NT2/D1 (cell line): ENCODE results near the gene TLNRD1.

Source experiments
- DNase-seq: peaks from one replicate; pipeline ENCODE4 v3.0.0-alpha.2; 2011; ENCODE audit warnings: low read depth, low spot score
- H3K27me3 ChIP-seq: 2 replicates; pipeline ENCODE4 v1.6.0; 2011; ENCODE audit warnings: mild to moderate bottlenecking; ENCODE audit not compliant: insufficient read length, insufficient read depth
- H3K36me3 ChIP-seq: 2 replicates; pipeline ENCODE4 v1.6.1; 2011; ENCODE audit warnings: mild to moderate bottlenecking, low read length, mixed read lengths; ENCODE audit not compliant: insufficient read depth, insufficient read length
- H3K4me1 ChIP-seq: 2 replicates; pipeline ENCODE4 v1.5.1; 2011; ENCODE audit not compliant: insufficient read depth, insufficient read length
- H3K4me3 ChIP-seq: 2 replicates; pipeline ENCODE4 v1.5.1; 2011; ENCODE audit warnings: low read depth; ENCODE audit not compliant: insufficient read length
- H3K9ac ChIP-seq: 2 replicates; pipeline ENCODE4 v1.6.0; 2011; ENCODE audit warnings: low read depth; ENCODE audit not compliant: insufficient read length
- H3K9me3 ChIP-seq: 2 replicates; pipeline ENCODE4 v1.5.1; 2011; ENCODE audit warnings: mild to moderate bottlenecking, low read length; ENCODE audit not compliant: insufficient read depth
- SUZ12 ChIP-seq: IDR thresholded peaks from 2 replicates; pipeline ENCODE4 v1.6.1; 2011; ENCODE audit not compliant: insufficient read length, insufficient read depth; ENCODE audit errors: extremely low read depth
- YY1 ChIP-seq: IDR thresholded peaks from 2 replicates; pipeline ENCODE4 v1.6.1; 2011; ENCODE audit not compliant: insufficient read length, insufficient read depth
- ZNF274 ChIP-seq: IDR thresholded peaks from 2 replicates; pipeline ENCODE4 v1.6.1; 2011; ENCODE audit warnings: mild to moderate bottlenecking, low read depth, low read length

TLNRD1 gene

GRCh38 chr15:80970018-80970657 is 30.6 kb upstream of the TLNRD1 start:
- Histone ChIP-seq H3K27me3 (no peaks in the 10 kb centered on the region), H3K9ac (no peak overlapping the region), H3K9me3 (no peaks in the 10 kb centered on the region), H3K4me3 (no peak overlapping the region), H3K4me1 (peaks cover 11% of the 10 kb centered on the region), H3K36me3 (peaks cover 27% of the 10 kb centered on the region)
- no peak for TF ChIP-seq SUZ12
- TF ChIP-seq ZNF274 = no peak
- no peak for TF ChIP-seq YY1
- DNase-seq = no peak

GRCh38 chr15:80970658-80971057 is 30.1 kb upstream of the TLNRD1 start:
- Histone ChIP-seq H3K9me3 (no peaks in the 10 kb centered on the region), H3K4me3 (no peak overlapping the region), H3K36me3 (peaks cover 27% of the 10 kb centered on the region), H3K4me1 (peaks cover 11% of the 10 kb centered on the region), H3K27me3 (no peaks in the 10 kb centered on the region), H3K9ac (no peak overlapping the region)
- DNase-seq = no peak
- TF ChIP-seq SUZ12 = no peak

GRCh38 chr15:80971143-80971542 is 29.6 kb upstream of the TLNRD1 start:
- no peaks in the 10 kb centered on the region for H3K27me3 ChIP-seq
- no peak for DNase-seq
- H3K4me3 ChIP-seq = no peak overlapping the region
- H3K9me3 ChIP-seq = no peaks in the 10 kb centered on the region
- peaks cover 11% of the 10 kb centered on the region for H3K4me1 ChIP-seq
- peaks cover 30% of the 10 kb centered on the region for H3K36me3 ChIP-seq
- TF ChIP-seq YY1 (no peak), SUZ12 (no peak), ZNF274 (no peak)
- H3K9ac ChIP-seq = no peak overlapping the region

- no peaks in the 10 kb centered on the region for H3K27me3 ChIP-seq
- H3K36me3 ChIP-seq = peaks cover 38% of the 10 kb centered on the region
- no peaks in the 10 kb centered on the region for H3K9me3 ChIP-seq
- TF ChIP-seq SUZ12 = no peak
- no peak for TF ChIP-seq YY1
- TF ChIP-seq ZNF274 = no peak
- no peak for DNase-seq
- H3K9ac ChIP-seq = no peak overlapping the region
- peaks cover 14% of the 10 kb centered on the region for H3K4me1 ChIP-seq
- no peak overlapping the region for H3K4me3 ChIP-seq
Observed at GRCh38 chr15:80972276-80972675, 28.4 kb upstream of the TLNRD1 start.

- Histone ChIP-seq H3K9ac (no peak overlapping the region), H3K36me3 (peaks cover 52% of the 10 kb centered on the region), H3K4me1 (peaks cover 12% of the 10 kb centered on the region), H3K4me3 (no peak overlapping the region), H3K27me3 (no peaks in the 10 kb centered on the region), H3K9me3 (no peaks in the 10 kb centered on the region)
- TF ChIP-seq YY1 = no peak
- TF ChIP-seq SUZ12 = no peak
- no peak for TF ChIP-seq ZNF274
- no peak for DNase-seq
Observed at GRCh38 chr15:80974914-80975313, 25.8 kb upstream of the TLNRD1 start.

DNA sequence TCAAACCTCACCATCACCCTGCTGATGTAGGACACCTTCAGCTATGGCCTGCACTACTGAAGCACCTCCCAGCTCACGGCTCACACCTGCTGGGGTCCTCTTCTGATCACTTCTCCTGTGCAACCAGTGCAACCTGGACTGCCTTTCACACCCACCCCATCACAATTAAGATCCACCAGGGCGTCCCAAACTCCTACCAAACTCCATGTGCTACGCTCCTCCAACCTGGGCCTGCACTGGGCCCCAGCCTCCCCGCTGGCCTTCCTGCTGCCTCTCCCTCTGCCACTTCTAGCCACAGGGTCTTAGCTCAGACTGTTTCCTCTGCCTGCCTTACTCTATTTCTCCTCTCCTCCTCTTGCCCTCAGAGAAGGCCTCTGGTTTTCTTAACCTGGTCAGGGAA is 23.9 kb upstream of the TLNRD1 start:
- H3K9me3 ChIP-seq = no peaks in the 10 kb centered on the region
- peaks cover 9% of the 10 kb centered on the region for H3K4me1 ChIP-seq
- H3K27me3 ChIP-seq = no peaks in the 10 kb centered on the region
- DNase-seq = no peak
- no peak for TF ChIP-seq SUZ12
- TF ChIP-seq ZNF274 = no peak
- TF ChIP-seq YY1 = no peak
- no peak overlapping the region for H3K4me3 ChIP-seq
- H3K9ac ChIP-seq = peak overlapping the region; percentile 18
- peaks cover 66% of the 10 kb centered on the region for H3K36me3 ChIP-seq

- no peak overlapping the region for H3K9ac ChIP-seq
- DNase-seq = no peak
- H3K4me3 ChIP-seq = no peak overlapping the region
- H3K9me3 ChIP-seq = no peaks in the 10 kb centered on the region
- TF ChIP-seq ZNF274 (no peak), SUZ12 (no peak), YY1 (no peak)
- peaks cover 70% of the 10 kb centered on the region for H3K36me3 ChIP-seq
- peaks cover 9% of the 10 kb centered on the region for H3K4me1 ChIP-seq
- H3K27me3 ChIP-seq = no peaks in the 10 kb centered on the region
Observed at GRCh38 chr15:80977627-80978036, 23.1 kb upstream of the TLNRD1 start.

- Histone ChIP-seq H3K4me1 (peaks cover 9% of the 10 kb centered on the region), H3K27me3 (no peaks in the 10 kb centered on the region), H3K36me3 (peaks cover 73% of the 10 kb centered on the region), H3K4me3 (no peak overlapping the region), H3K9me3 (no peaks in the 10 kb centered on the region), H3K9ac (no peak overlapping the region)
- DNase-seq = no peak
- TF ChIP-seq YY1 = no peak
- no peak for TF ChIP-seq SUZ12
- no peak for TF ChIP-seq ZNF274
Observed at GRCh38 chr15:80978685-80979329, 21.9 kb upstream of the TLNRD1 start.
